ENCODE data around the gene ZNF343. TPM values are rescaled to one million over a fixed set of nuclear protein-coding genes. Genes with fewer than 3 reads are reported as not detected.

Gene ZNF343
- total and polyA plus RNA-seq, 4 donors = 4.9 to 14.8 (median 7.1) TPM

GRCh38 chr20:2467412-2467811, 41.3 kb downstream of the ZNF343 start:
- Histone ChIP-seq H3K27ac (ENCODE audit: low read depth in 1 of 2, low read length in 1 of 2) (no peak overlapping the region), H3K9me3 (ENCODE audit: control insufficient read depth in 4 of 4, insufficient read depth in 3 of 4, low read length in 3 of 4) (no peaks in the 10 kb centered on the region), H3K36me3 (ENCODE audit: control insufficient read depth in 4 of 4, insufficient read depth in 4 of 4, low read length in 4 of 4) (peaks cover 35 to 42% (median 37%) of the 10 kb centered on the region in 4 donors), H3K9ac (ENCODE audit: insufficient read depth in 1 of 2, low read length in 2 of 2) (no peak overlapping the region), H3K4me3 (no peak overlapping the region), H3K27me3 (ENCODE audit: control insufficient read depth in 3 of 3, insufficient read depth in 3 of 3, low read length in 2 of 3) (no peaks in the 10 kb centered on the region), H3K4me1 (ENCODE audit: control insufficient read depth in 5 of 5, insufficient read depth in 5 of 5, low read length in 5 of 5) (peaks cover 5 to 23% (median 6%) of the 10 kb centered on the region in 5 donors)
- TF ChIP-seq CTCF (IDR thresholded peaks at IDR 0.05; ENCODE audit: control extremely low read depth, extremely low read depth) = no peak
- 89 to 94% methylated on average over 5 of the region's 5 CpGs for WGBS, 2 donors
- ATAC-seq (ENCODE audit: insufficient read depth, low FRiP score) (no peak), DNase-seq (no peak)

- peaks cover 5 to 19% (median 6%) of the 10 kb centered on the region in 5 donors for H3K4me1 ChIP-seq (ENCODE audit: control insufficient read depth in 5 of 5, insufficient read depth in 5 of 5, low read length in 5 of 5)
- H3K27me3 ChIP-seq (ENCODE audit: control insufficient read depth in 3 of 3, insufficient read depth in 3 of 3, low read length in 2 of 3) = no peaks in the 10 kb centered on the region
- peaks cover 47 to 50% (median 49%) of the 10 kb centered on the region in 4 donors for H3K36me3 ChIP-seq (ENCODE audit: control insufficient read depth in 4 of 4, insufficient read depth in 4 of 4, low read length in 4 of 4)
- WGBS, 2 donors = 91 to 94% methylated on average over 6 of the region's 6 CpGs
- H3K9me3 ChIP-seq (ENCODE audit: control insufficient read depth in 4 of 4, insufficient read depth in 3 of 4, low read length in 3 of 4) = no peaks in the 10 kb centered on the region
- H3K9ac ChIP-seq (ENCODE audit: insufficient read depth in 1 of 2, low read length in 2 of 2) = no peak overlapping the region
- no peak for ATAC-seq (ENCODE audit: insufficient read depth, low FRiP score)
- DNase-seq = no peak
- no peak overlapping the region for H3K4me3 ChIP-seq
- no peak overlapping the region for H3K27ac ChIP-seq (ENCODE audit: low read depth in 1 of 2, low read length in 1 of 2)
- no peak for TF ChIP-seq CTCF (IDR thresholded peaks at IDR 0.05; ENCODE audit: control extremely low read depth, extremely low read depth)
These were observed 43.6 kb downstream of the ZNF343 start for GRCh38 chr20:2465100-2465499.

GRCh38 chr20:2463616-2464365, 44.9 kb downstream of the ZNF343 start:
- ATAC-seq (ENCODE audit: insufficient read depth, low FRiP score) = no peak
- H3K36me3 ChIP-seq (ENCODE audit: control insufficient read depth in 4 of 4, insufficient read depth in 4 of 4, low read length in 4 of 4) = peaks cover 47 to 57% (median 50%) of the 10 kb centered on the region in 4 donors
- no peaks in the 10 kb centered on the region for H3K27me3 ChIP-seq (ENCODE audit: control insufficient read depth in 3 of 3, insufficient read depth in 3 of 3, low read length in 2 of 3)
- no peak for DNase-seq
- no peaks in the 10 kb centered on the region for H3K9me3 ChIP-seq (ENCODE audit: control insufficient read depth in 4 of 4, insufficient read depth in 3 of 4, low read length in 3 of 4)
- WGBS, 2 donors = 90 to 92% methylated on average over 9 of the region's 9 CpGs
- no peak for TF ChIP-seq CTCF (IDR thresholded peaks at IDR 0.05; ENCODE audit: control extremely low read depth, extremely low read depth)
- peaks cover under 1 to 9% (median under 1%) of the 10 kb centered on the region in 5 donors for H3K4me1 ChIP-seq (ENCODE audit: control insufficient read depth in 5 of 5, insufficient read depth in 5 of 5, low read length in 5 of 5)
- no peak overlapping the region for H3K9ac ChIP-seq (ENCODE audit: insufficient read depth in 1 of 2, low read length in 2 of 2)
- H3K27ac ChIP-seq (ENCODE audit: low read depth in 1 of 2, low read length in 1 of 2) = no peak overlapping the region
- no peak overlapping the region for H3K4me3 ChIP-seq
